T-helper 2 cell (primary cell): ENCODE data around the gene H1-8.
"Not testable (repeated sequence)": the region's sequence is repeated elsewhere in the genome, so short reads cannot be mapped to it uniquely, and the experiment has no call there.

Source experiments
- DNase-seq, 5 experiments: peaks; one replicate each; pipeline versions ENCODE4 v3.0.0 to v3.0.0-alpha.2; 2012 to 2022

Gene H1-8

GRCh38 chr3:129515108-129515820 lies 27.7 kb upstream of the H1-8 start:
- DNase-seq: not testable (repeated sequence)

GRCh38 chr3:129515821-129516432 lies 27.0 kb upstream of the H1-8 start:
- not testable (repeated sequence) for DNase-seq

GRCh38 chr3:129517516-129517915 lies 25.5 kb upstream of the H1-8 start:
- DNase-seq: no peak

GRCh38 chr3:129518038-129518561 lies 24.9 kb upstream of the H1-8 start:
- DNase-seq: no peak

GRCh38 chr3:129518581-129518980 lies 24.4 kb upstream of the H1-8 start:
- no peak for DNase-seq

GRCh38 chr3:129519449-129519848 lies 23.5 kb upstream of the H1-8 start:
- DNase-seq: no peak

GRCh38 chr3:129519896-129520715 lies 22.9 kb upstream of the H1-8 start:
- no peak for DNase-seq

- DNase-seq: no peak
These were observed 22.0 kb upstream of the H1-8 start for GRCh38 chr3:129520960-129521359.

- DNase-seq: no peak
These were observed 21.4 kb upstream of the H1-8 start for GRCh38 chr3:129521611-129522010.

- DNase-seq: no peak
These were observed 20.0 kb upstream of the H1-8 start for GRCh38 chr3:129522953-129523352.

- DNase-seq: no peak
These were observed 18.9 kb upstream of the H1-8 start for GRCh38 chr3:129524081-129524480.

GRCh38 chr3:129525341-129525968 lies 17.5 kb upstream of the H1-8 start:
- DNase-seq: no peak

GRCh38 chr3:129526121-129526900 lies 16.7 kb upstream of the H1-8 start:
- no peak for DNase-seq

GRCh38 chr3:129527262-129527661 lies 15.7 kb upstream of the H1-8 start:
- DNase-seq: no peak

- no peak for DNase-seq
These were observed 14.3 kb upstream of the H1-8 start, which contains the start of gene RHO for GRCh38 chr3:129528589-129529100. TSS of gene RHO (plus strand) at chr3:129528639. CDS start at chr3:129528734, 95 bp downstream.

- DNase-seq: no peak
These were observed 13.4 kb upstream of the H1-8 start for GRCh38 chr3:129529436-129530210.

GRCh38 chr3:129530251-129530791 lies 12.7 kb upstream of the H1-8 start:
- no peak for DNase-seq

- DNase-seq: no peak
These were observed 12.2 kb upstream of the H1-8 start for GRCh38 chr3:129530821-129531220.

- DNase-seq: no peak
These were observed 11.3 kb upstream of the H1-8 start for GRCh38 chr3:129531699-129532098.

GRCh38 chr3:129532261-129532660 lies 10.7 kb upstream of the H1-8 start:
- no peak for DNase-seq

GRCh38 chr3:129533406-129533805 lies 9.6 kb upstream of the H1-8 start:
- DNase-seq: no peak
